ENCODE results near the gene DDX49.

DNA sequence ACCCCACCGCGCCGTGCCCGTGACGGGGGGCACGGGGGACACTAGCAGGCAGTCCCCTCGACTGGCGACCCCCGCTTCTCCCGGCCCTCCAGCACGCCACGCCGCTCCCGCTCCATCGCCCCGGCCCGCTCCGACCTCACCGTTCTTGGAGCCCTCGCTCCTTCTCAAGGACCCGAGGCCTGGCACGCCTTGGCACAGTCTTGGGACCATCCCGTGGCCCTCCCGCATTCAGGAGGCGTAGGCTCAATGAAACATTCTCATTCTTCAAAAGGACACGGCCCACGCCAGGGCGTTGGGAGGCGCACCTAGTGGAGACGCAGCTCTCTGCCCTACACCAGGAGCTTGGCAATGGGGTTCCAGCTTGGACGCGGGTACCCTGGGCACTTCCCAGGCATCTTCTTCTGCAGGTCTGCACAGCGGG lies 23.1 kb upstream of the DDX49 start:
- TF ChIP-seq, protein P1, sequence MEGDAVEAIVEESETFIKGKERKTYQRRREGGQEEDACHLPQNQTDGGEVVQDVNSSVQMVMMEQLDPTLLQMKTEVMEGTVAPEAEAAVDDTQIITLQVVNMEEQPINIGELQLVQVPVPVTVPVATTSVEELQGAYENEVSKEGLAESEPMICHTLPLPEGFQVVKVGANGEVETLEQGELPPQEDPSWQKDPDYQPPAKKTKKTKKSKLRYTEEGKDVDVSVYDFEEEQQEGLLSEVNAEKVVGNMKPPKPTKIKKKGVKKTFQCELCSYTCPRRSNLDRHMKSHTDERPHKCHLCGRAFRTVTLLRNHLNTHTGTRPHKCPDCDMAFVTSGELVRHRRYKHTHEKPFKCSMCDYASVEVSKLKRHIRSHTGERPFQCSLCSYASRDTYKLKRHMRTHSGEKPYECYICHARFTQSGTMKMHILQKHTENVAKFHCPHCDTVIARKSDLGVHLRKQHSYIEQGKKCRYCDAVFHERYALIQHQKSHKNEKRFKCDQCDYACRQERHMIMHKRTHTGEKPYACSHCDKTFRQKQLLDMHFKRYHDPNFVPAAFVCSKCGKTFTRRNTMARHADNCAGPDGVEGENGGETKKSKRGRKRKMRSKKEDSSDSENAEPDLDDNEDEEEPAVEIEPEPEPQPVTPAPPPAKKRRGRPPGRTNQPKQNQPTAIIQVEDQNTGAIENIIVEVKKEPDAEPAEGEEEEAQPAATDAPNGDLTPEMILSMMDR (IDR thresholded peaks at IDR 0.05; ENCODE audit: insufficient read depth, low read depth, low read length): no peak
- TF ChIP-seq EZH2 (IDR thresholded peaks at IDR 0.05; ENCODE audit: insufficient read depth, low read length): no peak
